Fibroblast of lung (primary cell): ENCODE data around the gene ARHGEF25.

ENCODE experiments used
- CTCF ChIP-seq, 2 donors: IDR thresholded peaks in 1 of 2; conservative IDR thresholded peaks in 1 of 2; 1 replicate in 1 of 2; 2 replicates in 1 of 2; pipeline ENCODE4 v1.5.1; 2011 to 2012; ENCODE audit warnings: low read length in 2 of 2, control low read depth in 1 of 2, inconsistent platforms in 1 of 2, low read depth in 1 of 2, mild to moderate bottlenecking in 1 of 2
- EZH2 ChIP-seq: IDR thresholded peaks from 2 replicates; pipeline ENCODE4 v1.5.1; 2012; ENCODE audit warnings: low read length, control low read depth, mild to moderate bottlenecking; ENCODE audit errors: missing control alignments

DNA sequence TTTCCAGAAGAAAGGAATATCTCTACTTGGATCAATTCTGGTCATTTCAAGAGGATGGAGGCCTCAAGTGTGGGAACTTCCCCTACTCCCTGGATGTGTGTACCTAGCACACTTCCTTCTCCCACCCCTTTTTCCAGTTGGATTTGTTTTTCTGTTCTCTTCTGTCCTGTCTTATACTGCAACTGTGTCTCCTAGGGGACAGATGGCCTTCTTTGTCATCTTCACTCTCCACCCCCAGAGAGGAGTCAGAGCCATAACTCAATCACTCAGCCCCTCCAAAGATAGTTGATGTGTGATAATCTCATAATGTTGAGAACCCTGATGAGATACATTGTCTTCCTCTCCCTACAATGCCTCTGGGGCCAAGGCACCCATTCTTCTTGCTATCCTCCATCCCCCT, 8.7 kb upstream of the ARHGEF25 start:
- no peak for TF ChIP-seq EZH2
- TF ChIP-seq CTCF (conservative IDR thresholded peaks at IDR 0.05 in 1 of 2, IDR thresholded peaks at IDR 0.05 in 1 of 2; ENCODE audit: low read depth in 1 of 2, low read length in 2 of 2), result no peak
